ENCODE results near the gene TTC9B.

Gene TTC9B

DNA sequence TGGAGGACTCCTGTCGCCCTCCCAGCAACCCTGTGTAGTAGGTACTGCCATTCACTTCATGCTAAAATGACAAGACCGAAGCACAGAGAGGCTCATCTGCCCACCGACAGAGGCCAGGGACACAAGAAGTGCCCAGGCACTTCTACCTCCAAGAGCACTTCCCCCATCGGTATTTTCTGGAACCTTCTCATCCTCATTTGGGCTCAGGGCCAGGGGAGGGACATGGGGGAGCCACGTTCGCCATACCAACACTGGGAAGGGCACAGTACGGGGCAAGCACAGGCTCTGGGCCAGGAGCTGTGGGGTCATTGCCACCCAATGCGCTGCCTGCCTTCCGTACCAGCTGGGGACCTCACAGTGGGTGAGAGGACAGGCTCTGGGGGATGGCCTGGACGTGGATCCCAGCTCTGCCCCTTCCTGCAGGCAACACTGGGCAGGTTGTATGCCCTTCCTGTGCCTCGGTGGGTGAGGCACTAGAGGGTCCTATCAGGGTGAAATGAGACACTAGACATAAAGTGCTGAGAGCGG is 29.6 kb upstream of the TTC9B start:
- no peak overlapping the region for H3K9ac ChIP-seq (ENCODE audit: low read length in 2 of 2)

GRCh38 chr19:40247178-40247577 is 29.0 kb upstream of the TTC9B start:
- Histone ChIP-seq H3K36me3 (ENCODE audit: control insufficient read depth in 2 of 2, insufficient read depth in 2 of 2, low read length in 2 of 2) (peaks cover 4 to 5% of the 10 kb centered on the region in 2 donors), H3K4me1 (ENCODE audit: control insufficient read depth, insufficient read depth, low read length) (peaks cover 21% of the 10 kb centered on the region), H3K27ac (ENCODE audit: low read length) (no peak overlapping the region), H3K4me3 (ENCODE audit: low read length in 2 of 2) (no peak overlapping the region), H3K9ac (ENCODE audit: low read length in 2 of 2) (no peak overlapping the region), H3K27me3 (ENCODE audit: control insufficient read depth in 1 of 2, insufficient read depth in 2 of 2, low read length in 2 of 2) (no peaks in the 10 kb centered on the region), H3K9me3 (ENCODE audit: control insufficient read depth in 2 of 2, low read length in 2 of 2) (no peaks in the 10 kb centered on the region)

More for the DNA sequence above, 29.6 kb upstream of the TTC9B start:
- Histone ChIP-seq H3K36me3 (ENCODE audit: control insufficient read depth in 2 of 2, insufficient read depth in 2 of 2, low read length in 2 of 2) (peaks cover 4 to 9% of the 10 kb centered on the region in 2 donors), H3K4me3 (ENCODE audit: low read length in 2 of 2) (no peak overlapping the region), H3K9me3 (ENCODE audit: control insufficient read depth in 2 of 2, low read length in 2 of 2) (no peaks in the 10 kb centered on the region), H3K27ac (ENCODE audit: low read length) (no peak overlapping the region), H3K27me3 (ENCODE audit: control insufficient read depth in 1 of 2, insufficient read depth in 2 of 2, low read length in 2 of 2) (no peaks in the 10 kb centered on the region), H3K4me1 (ENCODE audit: control insufficient read depth, insufficient read depth, low read length) (peaks cover 17% of the 10 kb centered on the region)

GRCh38 chr19:40246292-40247073 is 28.3 kb upstream of the TTC9B start:
- H3K27me3 ChIP-seq (ENCODE audit: control insufficient read depth in 1 of 2, insufficient read depth in 2 of 2, low read length in 2 of 2): no peaks in the 10 kb centered on the region
- no peak overlapping the region for H3K9ac ChIP-seq (ENCODE audit: low read length in 2 of 2)
- H3K4me1 ChIP-seq (ENCODE audit: control insufficient read depth, insufficient read depth, low read length): peaks cover 22% of the 10 kb centered on the region
- peaks cover 6 to 9% of the 10 kb centered on the region in 2 donors for H3K36me3 ChIP-seq (ENCODE audit: control insufficient read depth in 2 of 2, insufficient read depth in 2 of 2, low read length in 2 of 2)
- no peaks in the 10 kb centered on the region for H3K9me3 ChIP-seq (ENCODE audit: control insufficient read depth in 2 of 2, low read length in 2 of 2)
- no peak overlapping the region for H3K4me3 ChIP-seq (ENCODE audit: low read length in 2 of 2)
- H3K27ac ChIP-seq (ENCODE audit: low read length): no peak overlapping the region

GRCh38 chr19:40245506-40246128 is 27.4 kb upstream of the TTC9B start:
- Histone ChIP-seq H3K9me3 (ENCODE audit: control insufficient read depth in 2 of 2, low read length in 2 of 2) (no peaks in the 10 kb centered on the region), H3K27ac (ENCODE audit: low read length) (no peak overlapping the region), H3K4me3 (ENCODE audit: low read length in 2 of 2) (no peak overlapping the region), H3K4me1 (ENCODE audit: control insufficient read depth, insufficient read depth, low read length) (peaks cover 22% of the 10 kb centered on the region), H3K9ac (ENCODE audit: low read length in 2 of 2) (no peak overlapping the region), H3K27me3 (ENCODE audit: control insufficient read depth in 1 of 2, insufficient read depth in 2 of 2, low read length in 2 of 2) (no peaks in the 10 kb centered on the region), H3K36me3 (ENCODE audit: control insufficient read depth in 2 of 2, insufficient read depth in 2 of 2, low read length in 2 of 2) (peaks cover 9 to 12% of the 10 kb centered on the region in 2 donors)

- H3K4me3 ChIP-seq (ENCODE audit: low read length in 2 of 2): no peak overlapping the region
- H3K27me3 ChIP-seq (ENCODE audit: control insufficient read depth in 1 of 2, insufficient read depth in 2 of 2, low read length in 2 of 2): no peaks in the 10 kb centered on the region
- H3K4me1 ChIP-seq (ENCODE audit: control insufficient read depth, insufficient read depth, low read length): peaks cover 22% of the 10 kb centered on the region
- peaks cover 13 to 19% of the 10 kb centered on the region in 2 donors for H3K36me3 ChIP-seq (ENCODE audit: control insufficient read depth in 2 of 2, insufficient read depth in 2 of 2, low read length in 2 of 2)
- H3K9me3 ChIP-seq (ENCODE audit: control insufficient read depth in 2 of 2, low read length in 2 of 2): no peaks in the 10 kb centered on the region
- H3K9ac ChIP-seq (ENCODE audit: low read length in 2 of 2): no peak overlapping the region
- H3K27ac ChIP-seq (ENCODE audit: low read length): no peak overlapping the region
These were observed 26.6 kb upstream of the TTC9B start for GRCh38 chr19:40244579-40245317.

GRCh38 chr19:40243181-40243580 is 25.0 kb upstream of the TTC9B start:
- no peaks in the 10 kb centered on the region for H3K9me3 ChIP-seq (ENCODE audit: control insufficient read depth in 2 of 2, low read length in 2 of 2)
- peaks cover 22 to 27% of the 10 kb centered on the region in 2 donors for H3K36me3 ChIP-seq (ENCODE audit: control insufficient read depth in 2 of 2, insufficient read depth in 2 of 2, low read length in 2 of 2)
- H3K9ac ChIP-seq (ENCODE audit: low read length in 2 of 2): no peak overlapping the region
- H3K27me3 ChIP-seq (ENCODE audit: control insufficient read depth in 1 of 2, insufficient read depth in 2 of 2, low read length in 2 of 2): no peaks in the 10 kb centered on the region
- no peak overlapping the region for H3K27ac ChIP-seq (ENCODE audit: low read length)
- no peak overlapping the region for H3K4me3 ChIP-seq (ENCODE audit: low read length in 2 of 2)
- peaks cover 22% of the 10 kb centered on the region for H3K4me1 ChIP-seq (ENCODE audit: control insufficient read depth, insufficient read depth, low read length)

- H3K9me3 ChIP-seq (ENCODE audit: control insufficient read depth in 2 of 2, low read length in 2 of 2): no peaks in the 10 kb centered on the region
- H3K36me3 ChIP-seq (ENCODE audit: control insufficient read depth in 2 of 2, insufficient read depth in 2 of 2, low read length in 2 of 2): peaks cover 21 to 34% of the 10 kb centered on the region in 2 donors
- H3K9ac ChIP-seq (ENCODE audit: low read length in 2 of 2): no peak overlapping the region
- H3K4me1 ChIP-seq (ENCODE audit: control insufficient read depth, insufficient read depth, low read length): peaks cover 17% of the 10 kb centered on the region
- no peaks in the 10 kb centered on the region for H3K27me3 ChIP-seq (ENCODE audit: control insufficient read depth in 1 of 2, insufficient read depth in 2 of 2, low read length in 2 of 2)
- no peak overlapping the region for H3K27ac ChIP-seq (ENCODE audit: low read length)
- H3K4me3 ChIP-seq (ENCODE audit: low read length in 2 of 2): no peak overlapping the region
These were observed 24.3 kb upstream of the TTC9B start for GRCh38 chr19:40242480-40242879.

GRCh38 chr19:40241809-40242384 is 23.7 kb upstream of the TTC9B start:
- Histone ChIP-seq H3K9me3 (ENCODE audit: control insufficient read depth in 2 of 2, low read length in 2 of 2) (no peaks in the 10 kb centered on the region), H3K4me1 (ENCODE audit: control insufficient read depth, insufficient read depth, low read length) (peaks cover 17% of the 10 kb centered on the region), H3K27ac (ENCODE audit: low read length) (no peak overlapping the region), H3K4me3 (ENCODE audit: low read length in 2 of 2) (no peak overlapping the region), H3K9ac (ENCODE audit: low read length in 2 of 2) (no peak overlapping the region), H3K36me3 (ENCODE audit: control insufficient read depth in 2 of 2, insufficient read depth in 2 of 2, low read length in 2 of 2) (peaks cover 23 to 35% of the 10 kb centered on the region in 2 donors), H3K27me3 (ENCODE audit: control insufficient read depth in 1 of 2, insufficient read depth in 2 of 2, low read length in 2 of 2) (no peaks in the 10 kb centered on the region)

- Histone ChIP-seq H3K36me3 (ENCODE audit: control insufficient read depth in 2 of 2, insufficient read depth in 2 of 2, low read length in 2 of 2) (peaks cover 28 to 38% of the 10 kb centered on the region in 2 donors), H3K4me3 (ENCODE audit: low read length in 2 of 2) (no peak overlapping the region), H3K9ac (ENCODE audit: low read length in 2 of 2) (no peak overlapping the region), H3K27me3 (ENCODE audit: control insufficient read depth in 1 of 2, insufficient read depth in 2 of 2, low read length in 2 of 2) (no peaks in the 10 kb centered on the region), H3K9me3 (ENCODE audit: control insufficient read depth in 2 of 2, low read length in 2 of 2) (no peaks in the 10 kb centered on the region), H3K27ac (ENCODE audit: low read length) (no peak overlapping the region), H3K4me1 (ENCODE audit: control insufficient read depth, insufficient read depth, low read length) (peaks cover 17% of the 10 kb centered on the region)
These were observed 23.1 kb upstream of the TTC9B start for GRCh38 chr19:40241125-40241808.

GRCh38 chr19:40240332-40240731 is 22.1 kb upstream of the TTC9B start:
- Histone ChIP-seq H3K9me3 (ENCODE audit: control insufficient read depth in 2 of 2, low read length in 2 of 2) (no peaks in the 10 kb centered on the region), H3K9ac (ENCODE audit: low read length in 2 of 2) (no peak overlapping the region), H3K27me3 (ENCODE audit: control insufficient read depth in 1 of 2, insufficient read depth in 2 of 2, low read length in 2 of 2) (no peaks in the 10 kb centered on the region), H3K27ac (ENCODE audit: low read length) (no peak overlapping the region), H3K4me3 (ENCODE audit: low read length in 2 of 2) (no peak overlapping the region), H3K4me1 (ENCODE audit: control insufficient read depth, insufficient read depth, low read length) (peaks cover 13% of the 10 kb centered on the region), H3K36me3 (ENCODE audit: control insufficient read depth in 2 of 2, insufficient read depth in 2 of 2, low read length in 2 of 2) (peaks cover 35 to 46% of the 10 kb centered on the region in 2 donors)
